Testis (tissue), 2 donors: ENCODE results near the gene ANKRD17.

Source experiments
- POLR2A ChIP-seq: fragments of 450-650 bp; IDR thresholded peaks from one replicate; pipeline ENCODE4 v1.6.1; 2017; ENCODE audit warnings: antibody characterized with exemption, mild to moderate bottlenecking, moderate library complexity
- TF ChIP-seq, protein P1 (sequence below), 3 experiments: fragments of 450-650 bp in 2 of 3; fragments of 200-600 bp in 1 of 3; sonication (generic) in 1 of 3; IDR thresholded peaks; one replicate each; pipeline ENCODE4 v1.5.1; 2016 to 2019; ENCODE audit warnings: antibody characterized with exemption in 3 of 3, mild to moderate bottlenecking in 2 of 3, moderate library complexity in 1 of 3

GRCh38 chr4:73037057-73037456, 221.5 kb downstream of the ANKRD17 start:
- TF ChIP-seq, protein P1, sequence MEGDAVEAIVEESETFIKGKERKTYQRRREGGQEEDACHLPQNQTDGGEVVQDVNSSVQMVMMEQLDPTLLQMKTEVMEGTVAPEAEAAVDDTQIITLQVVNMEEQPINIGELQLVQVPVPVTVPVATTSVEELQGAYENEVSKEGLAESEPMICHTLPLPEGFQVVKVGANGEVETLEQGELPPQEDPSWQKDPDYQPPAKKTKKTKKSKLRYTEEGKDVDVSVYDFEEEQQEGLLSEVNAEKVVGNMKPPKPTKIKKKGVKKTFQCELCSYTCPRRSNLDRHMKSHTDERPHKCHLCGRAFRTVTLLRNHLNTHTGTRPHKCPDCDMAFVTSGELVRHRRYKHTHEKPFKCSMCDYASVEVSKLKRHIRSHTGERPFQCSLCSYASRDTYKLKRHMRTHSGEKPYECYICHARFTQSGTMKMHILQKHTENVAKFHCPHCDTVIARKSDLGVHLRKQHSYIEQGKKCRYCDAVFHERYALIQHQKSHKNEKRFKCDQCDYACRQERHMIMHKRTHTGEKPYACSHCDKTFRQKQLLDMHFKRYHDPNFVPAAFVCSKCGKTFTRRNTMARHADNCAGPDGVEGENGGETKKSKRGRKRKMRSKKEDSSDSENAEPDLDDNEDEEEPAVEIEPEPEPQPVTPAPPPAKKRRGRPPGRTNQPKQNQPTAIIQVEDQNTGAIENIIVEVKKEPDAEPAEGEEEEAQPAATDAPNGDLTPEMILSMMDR (IDR thresholded peaks at IDR 0.05), result no peak
- TF ChIP-seq POLR2A, result no peak
